ENCODE data around the gene IRAK2. TPM values are rescaled to one million over a fixed set of nuclear protein-coding genes. Genes with fewer than 3 reads are reported as not detected.

Gene IRAK2
- total and polyA plus RNA-seq, 2 donors (not counting 3 experiments of a cell fraction or from before 2014, with no cell fraction given): 7.9 to 10.0 TPM

- peak; percentile 76 to 88 for TF ChIP-seq CTCF (IDR thresholded peaks at IDR 0.05; ENCODE audit: extremely low read depth in 1 of 2, insufficient read depth in 1 of 2, low read depth in 1 of 2, low read length in 2 of 2)
- no peak for TF ChIP-seq EZH2 (IDR thresholded peaks at IDR 0.05; ENCODE audit: borderline replicate concordance, low read depth, low read length, severe bottlenecking)
- TF ChIP-seq POLR2A (IDR thresholded peaks at IDR 0.05; ENCODE audit: low read depth, low read length): no peak
- peak; percentile 48 for TF ChIP-seq JUN (IDR thresholded peaks at IDR 0.05; ENCODE audit: borderline replicate concordance, insufficient read depth, insufficient read length, low read depth)
- no peak for TF ChIP-seq MAX (IDR thresholded peaks at IDR 0.05; ENCODE audit: insufficient read depth, insufficient read length)
- no peak for TF ChIP-seq MYC (IDR thresholded peaks at IDR 0.05; ENCODE audit: low read depth, low read length)
- TF ChIP-seq FOS (IDR thresholded peaks at IDR 0.05; ENCODE audit: borderline replicate concordance, insufficient read depth, low read length): peak; percentile 41
- TF ChIP-seq POLR2AphosphoS5 (IDR thresholded peaks at IDR 0.05; ENCODE audit: insufficient read depth, low read depth, low read length): peak; percentile 93
- TF ChIP-seq GATA2 (IDR thresholded peaks at IDR 0.05; ENCODE audit: insufficient read depth, insufficient read length, low read depth, low read length): peak; percentile 69
- intact Hi-C loops (cut with micrococcal nuclease): loop anchor here (1.0 kb wide), 7 partner anchors 20 to 199 kb away; partner anchors contain the start of genes BRK1, FANCD2 and IRAK2
- Histone ChIP-seq H3K9me1 (replicated peaks; ENCODE audit: control insufficient read depth, extremely low read depth, insufficient read depth, low read length) (no peaks in the 10 kb centered on the region), H3K9me3 (replicated peaks; ENCODE audit: control insufficient read depth, insufficient read depth, low read length) (no peaks in the 10 kb centered on the region), H3K36me3 (ENCODE audit: control insufficient read depth in 2 of 2, extremely low read depth in 1 of 2, insufficient read depth in 2 of 2, low read length in 2 of 2) (no peaks in the 10 kb centered on the region), H3K27me3 (ENCODE audit: control insufficient read depth in 2 of 2, insufficient read depth in 2 of 2, low read length in 2 of 2) (no peaks in the 10 kb centered on the region), H2AFZ (ENCODE audit: low read depth, low read length) (no peak overlapping the region), H4K20me1 (replicated peaks; ENCODE audit: control insufficient read depth, extremely low read depth, insufficient read depth, low read length) (no peaks in the 10 kb centered on the region), H3K4me3 (replicated peaks in 1 of 3; ENCODE audit: insufficient read depth in 1 of 3, low read depth in 1 of 3, low read length in 3 of 3) (no peak overlapping the region), H3K9ac (replicated peaks; ENCODE audit: extremely low read depth, insufficient read depth, low read length) (no peak overlapping the region), H3K4me1 (ENCODE audit: control insufficient read depth, extremely low read depth, insufficient read depth, low read length) (peaks cover 50% of the 10 kb centered on the region), H3K79me2 (ENCODE audit: control insufficient read depth, insufficient read depth, low read length) (no peaks in the 10 kb centered on the region), H3K4me2 (ENCODE audit: insufficient read depth, low read length) (no peak overlapping the region), H3K27ac (ENCODE audit: insufficient read depth, low read depth, low read length) (no peak overlapping the region)
- dilution Hi-C loops (cut with MboI; ENCODE audit: extremely low pct_ligation_motif_present, low sequenced_read_pairs): no loop called here
- FAIRE-seq: peak; percentile 93
- no TSS peak for BruUV-seq (replicated peaks)
- CTCF ChIA-PET: interaction anchor here (1.4 kb wide), 1 partner anchor 33 kb away, joined by 10 read pairs; no protein-coding TSS in a partner anchor
- POLR2A ChIA-PET: no interaction called here
- peak; percentile 87 for DNase-seq (ENCODE audit: low read depth, low spot score)
Measured at GRCh38 chr3:10224794-10225665, 60.3 kb downstream of the IRAK2 start.
